ENCODE results near the gene CSF2.
A peak's percentile ranks its signal among the peaks of the same experiment; 100 is the strongest.

CSF2 gene

DNA sequence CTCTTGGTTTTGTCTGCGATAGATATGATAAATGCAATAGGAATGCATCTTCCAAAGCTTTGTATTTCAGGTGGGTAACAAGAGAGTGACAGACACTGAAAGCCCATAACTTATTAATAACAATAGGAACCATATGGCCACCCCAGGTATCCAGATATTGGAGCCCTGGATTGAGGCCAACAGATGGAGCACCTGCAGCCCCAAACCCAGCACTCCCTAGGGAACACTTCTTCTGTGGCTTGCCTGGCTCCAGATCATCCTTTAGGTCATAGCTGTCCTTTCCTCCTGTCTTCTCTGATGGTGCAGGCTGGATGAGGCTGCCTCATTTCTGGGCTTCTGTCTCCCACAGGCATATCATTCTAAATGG lies 18.2 kb upstream of the CSF2 start:
- DNase-seq, result no peak

DNA sequence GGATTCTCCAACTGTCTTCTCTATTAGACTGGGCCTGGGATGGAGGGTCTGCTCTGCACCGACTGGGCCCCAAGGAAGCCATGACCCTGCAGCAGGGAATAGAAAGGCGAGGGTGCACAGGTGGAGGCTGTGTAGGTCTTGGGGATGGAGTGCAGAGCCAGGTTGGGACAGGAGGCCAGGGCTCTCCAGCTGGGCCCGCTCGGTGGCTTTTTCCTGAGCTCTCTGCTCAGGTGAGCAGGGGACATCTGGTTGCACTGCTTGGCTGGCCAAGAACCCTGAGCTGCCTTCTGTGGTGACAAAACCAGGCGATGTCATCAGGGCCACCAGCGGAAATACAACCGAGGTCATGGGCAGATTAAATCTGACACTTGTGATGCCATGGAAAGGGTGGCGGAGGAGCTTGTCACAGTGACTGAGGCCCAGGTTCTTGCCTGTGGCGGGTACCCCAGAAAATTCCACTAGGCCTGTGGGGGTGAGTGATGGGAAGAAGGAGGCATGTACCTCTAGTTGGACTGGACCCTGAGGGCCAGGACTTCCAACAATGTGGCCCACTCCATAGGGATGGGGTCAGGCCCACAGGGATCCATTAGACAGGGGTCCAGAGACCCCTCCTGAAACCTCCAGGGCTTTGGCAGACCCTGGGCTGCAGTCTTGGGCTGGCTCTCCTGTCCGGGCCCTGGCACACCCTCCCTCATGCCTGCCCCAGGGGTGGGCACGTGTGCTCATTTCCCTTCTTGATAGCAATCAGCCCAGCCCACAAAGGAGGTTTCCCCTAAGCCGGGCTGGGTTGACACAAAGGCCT lies 17.6 kb upstream of the CSF2 start:
- DNase-seq, result no peak

DNA sequence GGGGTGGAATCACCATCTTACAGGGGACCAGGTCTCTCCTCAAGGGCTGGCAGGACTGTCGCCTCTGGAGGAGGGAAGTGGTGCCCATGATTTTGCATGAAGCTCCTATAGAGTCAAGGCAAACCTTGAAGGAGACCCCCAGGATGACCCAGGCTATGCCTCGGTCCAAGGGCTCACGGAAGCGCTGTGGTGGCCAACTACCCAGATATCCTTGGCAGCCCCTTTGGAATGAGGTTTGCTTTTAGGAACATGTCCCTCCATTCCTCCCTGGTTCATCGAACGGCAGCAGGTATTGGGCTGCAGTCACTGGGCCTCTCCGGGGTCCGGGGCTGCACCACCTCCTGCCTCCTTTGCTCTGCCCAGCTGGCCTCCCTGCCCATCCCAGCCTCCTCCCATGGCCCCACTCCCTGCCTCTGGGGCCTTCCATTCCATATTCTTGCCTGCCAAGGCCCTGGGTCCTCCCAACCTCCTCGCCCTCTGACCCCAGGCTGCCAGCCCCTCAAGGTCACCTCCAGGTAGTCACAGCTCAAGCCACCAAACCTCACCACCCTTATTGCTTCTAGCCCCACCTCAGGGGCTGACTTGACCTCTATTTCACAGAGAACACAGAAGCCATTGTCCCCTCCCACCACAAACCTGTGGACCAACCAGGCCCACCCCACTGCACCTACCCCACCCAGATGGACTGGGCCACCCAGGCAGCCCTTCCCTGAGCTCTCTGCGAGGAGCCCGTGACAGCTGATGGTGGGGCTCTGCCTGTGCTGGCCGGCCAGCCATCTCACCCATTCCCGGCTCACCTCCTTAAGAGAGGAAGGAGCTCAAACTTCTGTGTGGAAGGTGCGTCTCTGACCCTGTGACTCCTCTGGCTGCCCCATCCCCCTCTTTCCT lies 16.7 kb upstream of the CSF2 start:
- no peak for DNase-seq

DNA sequence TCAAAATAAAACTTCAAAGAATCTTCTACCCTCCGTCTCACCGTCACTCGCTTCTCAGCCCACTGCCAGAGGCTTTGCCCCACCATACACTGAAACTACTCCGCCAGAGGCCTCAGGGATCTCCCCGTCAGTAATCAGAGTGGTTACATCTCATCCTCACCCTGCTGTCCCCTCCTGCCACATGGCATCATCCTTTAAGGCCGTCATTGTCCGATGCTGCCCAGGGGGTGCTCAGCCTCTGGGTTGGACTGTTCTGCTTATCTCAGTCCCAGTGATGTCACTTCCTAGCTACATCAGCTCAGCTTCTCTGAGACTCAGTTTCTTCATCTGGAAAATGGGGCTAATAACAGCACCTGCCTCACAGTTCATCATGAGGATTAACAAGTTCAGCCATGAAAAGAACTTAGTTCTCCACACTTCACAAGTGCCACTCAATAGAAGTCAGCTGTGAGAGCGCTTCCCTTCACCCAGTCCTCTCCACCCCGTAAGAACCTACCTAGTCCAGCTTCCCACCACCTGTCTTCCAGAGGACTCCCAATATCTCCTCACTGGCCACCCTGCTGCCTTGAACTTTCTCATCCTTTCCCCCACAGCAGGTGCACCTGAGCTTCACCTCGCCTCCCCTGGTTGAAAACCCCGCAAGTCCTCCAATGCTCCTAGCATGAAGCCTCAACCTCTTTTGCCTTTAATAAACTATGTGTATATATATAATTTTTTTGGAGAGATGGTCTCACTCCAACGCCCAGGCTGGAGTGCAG lies 15.9 kb upstream of the CSF2 start:
- DNase-seq, result no peak

DNA sequence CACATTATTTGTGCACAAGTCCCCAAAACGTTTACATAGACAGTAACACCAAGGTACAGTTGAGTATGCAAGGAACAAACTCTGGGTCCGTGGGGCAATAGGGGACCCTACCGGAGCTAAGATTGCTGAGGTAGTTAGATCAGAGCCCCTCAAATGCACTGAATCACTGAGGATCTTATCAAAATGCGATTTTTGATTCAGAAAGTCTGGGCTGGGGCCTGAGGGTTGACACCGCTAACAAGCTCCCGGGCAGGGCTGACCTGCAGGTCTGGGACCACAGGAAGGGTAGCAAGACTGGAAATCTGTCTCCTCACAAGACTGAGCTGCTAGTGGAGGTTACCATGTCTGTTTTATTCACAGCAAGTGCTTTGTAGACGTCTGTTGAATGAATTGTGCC lies 14.9 kb upstream of the CSF2 start:
- DNase-seq, result no peak

DNA sequence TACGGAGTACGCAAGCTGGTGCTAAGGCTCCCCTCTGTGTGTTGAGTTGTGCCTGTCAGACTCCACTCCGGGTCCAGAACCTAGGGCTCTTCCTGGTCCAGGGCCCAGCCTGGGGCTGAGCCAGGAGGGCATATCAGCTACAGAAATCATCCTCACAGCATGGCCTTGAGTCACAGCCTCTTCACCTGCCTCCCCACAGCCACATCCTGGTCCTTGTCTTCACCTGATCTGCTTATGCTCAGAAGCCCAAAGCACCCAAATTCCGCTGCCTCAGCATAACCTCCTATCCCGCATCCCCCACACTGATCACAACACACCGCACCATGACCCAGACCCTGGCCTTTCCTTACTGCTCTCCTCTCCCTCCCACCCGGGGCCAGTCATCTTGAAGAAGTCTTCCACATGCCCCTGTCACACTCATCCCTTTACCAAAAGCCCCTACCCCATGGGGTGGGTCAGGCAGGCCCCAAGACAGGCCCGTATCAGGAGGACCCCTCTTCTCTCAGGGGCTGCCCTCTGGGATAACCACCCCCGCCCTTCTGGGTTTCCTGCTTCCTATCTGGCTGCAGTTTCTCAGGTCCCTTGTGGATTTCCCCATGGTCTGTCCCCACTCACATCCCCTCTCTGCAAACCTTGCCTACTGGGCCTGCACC lies 14.4 kb upstream of the CSF2 start:
- DNase-seq, result no peak

DNA sequence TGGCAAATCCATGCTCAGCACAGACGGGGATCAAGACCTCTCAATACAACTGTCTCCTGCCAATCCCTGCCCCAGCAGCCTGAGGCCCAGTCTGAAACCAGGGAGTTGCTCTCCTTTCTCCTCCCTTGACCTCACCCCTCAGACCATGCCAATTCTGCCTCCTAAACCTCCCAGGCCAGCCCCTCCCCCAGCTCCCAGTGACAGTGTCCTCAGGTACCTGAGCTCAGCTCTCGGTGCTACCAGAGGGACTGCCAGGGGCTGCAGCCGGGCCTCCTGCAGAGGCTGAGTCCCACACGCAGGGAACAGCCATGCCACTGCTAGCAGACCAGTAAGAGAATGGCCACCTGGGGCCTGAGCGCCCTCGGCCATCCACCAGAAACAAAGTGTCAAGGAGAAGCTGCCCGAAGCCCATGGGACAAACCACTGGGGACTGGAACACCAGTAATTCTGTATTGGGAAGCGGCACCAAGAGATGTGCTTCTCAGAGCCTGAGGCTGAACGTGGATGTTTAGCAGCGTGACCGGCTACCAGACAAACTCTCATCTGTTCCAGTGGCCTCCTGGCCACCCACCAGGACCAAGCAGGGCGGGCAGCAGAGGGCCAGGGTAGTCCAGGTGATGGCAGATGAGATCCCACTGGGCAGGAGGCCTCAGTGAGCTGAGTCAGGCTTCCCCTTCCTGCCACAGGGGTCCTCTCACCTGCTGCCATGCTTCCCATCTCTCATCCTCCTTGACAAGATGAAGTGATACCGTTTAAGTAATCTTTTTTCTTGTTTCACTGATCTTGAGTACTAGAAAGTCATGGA lies 13.7 kb upstream of the CSF2 start:
- no peak for DNase-seq

DNA sequence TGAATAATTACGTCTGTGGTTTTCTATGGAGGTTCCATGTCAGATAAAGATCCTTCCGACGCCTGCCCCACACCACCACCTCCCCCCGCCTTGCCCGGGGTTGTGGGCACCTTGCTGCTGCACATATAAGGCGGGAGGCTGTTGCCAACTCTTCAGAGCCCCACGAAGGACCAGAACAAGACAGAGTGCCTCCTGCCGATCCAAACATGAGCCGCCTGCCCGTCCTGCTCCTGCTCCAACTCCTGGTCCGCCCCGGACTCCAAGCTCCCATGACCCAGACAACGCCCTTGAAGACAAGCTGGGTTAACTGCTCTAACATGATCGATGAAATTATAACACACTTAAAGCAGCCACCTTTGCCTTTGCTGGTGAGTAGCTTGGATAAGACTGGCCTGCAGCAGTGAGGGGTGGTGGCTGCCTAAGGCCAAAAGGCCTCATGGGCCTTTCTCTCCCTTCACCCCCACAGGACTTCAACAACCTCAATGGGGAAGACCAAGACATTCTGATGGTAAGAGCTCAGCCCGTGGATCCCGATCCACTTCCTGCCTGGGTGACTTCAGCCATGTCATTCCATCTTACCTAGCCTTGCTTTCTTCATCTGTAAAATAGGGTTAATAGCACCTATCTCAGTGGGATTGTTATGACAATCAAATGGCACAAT lies 13.0 kb upstream of the CSF2 start, which contains the start of gene IL3:
IL3 (plus strand) TSS at position 155 of the 661 bp plus-strand sequence; CDS start at position 207, 52 bp downstream.
- no peak for DNase-seq

DNA sequence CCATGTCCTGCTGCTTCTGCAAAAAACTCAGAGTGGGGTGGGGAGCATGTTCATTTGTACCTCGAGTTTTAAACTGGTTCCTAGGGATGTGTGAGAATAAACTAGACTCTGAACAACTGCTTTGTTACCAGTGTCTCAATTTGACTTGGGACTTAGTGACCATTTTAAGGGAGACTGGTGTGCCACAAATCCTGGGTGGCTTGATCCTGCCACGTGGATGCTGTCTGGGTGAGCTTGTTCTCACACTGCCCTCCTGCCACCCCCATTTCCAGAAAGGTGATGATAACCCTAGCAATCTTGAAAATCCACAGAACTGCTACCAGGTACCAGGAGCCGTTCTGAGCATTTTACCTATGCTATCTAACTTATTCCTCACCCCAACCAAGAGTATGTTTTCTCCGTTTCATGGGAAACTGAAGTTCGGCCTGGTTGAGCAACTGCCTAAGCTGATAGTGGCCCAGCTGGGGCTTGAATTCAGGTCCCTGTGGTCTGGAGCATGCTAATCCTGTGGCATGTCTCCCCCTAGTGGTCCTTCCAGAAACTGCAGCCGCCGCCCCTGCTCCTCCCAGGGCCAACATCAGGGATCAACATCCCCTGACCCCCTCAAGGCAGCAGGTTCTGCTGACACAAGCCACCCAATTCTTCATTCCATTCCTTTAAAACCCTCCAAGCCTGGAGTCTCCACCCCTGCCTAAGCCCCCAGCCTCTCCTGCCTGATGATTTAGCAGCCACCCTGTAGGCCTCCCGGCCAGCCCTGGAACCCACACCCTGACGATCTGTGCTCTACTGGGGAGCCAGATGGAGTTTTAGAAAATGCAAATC lies 10.3 kb upstream of the CSF2 start:
- DNase-seq, result peak; percentile 18

DNA sequence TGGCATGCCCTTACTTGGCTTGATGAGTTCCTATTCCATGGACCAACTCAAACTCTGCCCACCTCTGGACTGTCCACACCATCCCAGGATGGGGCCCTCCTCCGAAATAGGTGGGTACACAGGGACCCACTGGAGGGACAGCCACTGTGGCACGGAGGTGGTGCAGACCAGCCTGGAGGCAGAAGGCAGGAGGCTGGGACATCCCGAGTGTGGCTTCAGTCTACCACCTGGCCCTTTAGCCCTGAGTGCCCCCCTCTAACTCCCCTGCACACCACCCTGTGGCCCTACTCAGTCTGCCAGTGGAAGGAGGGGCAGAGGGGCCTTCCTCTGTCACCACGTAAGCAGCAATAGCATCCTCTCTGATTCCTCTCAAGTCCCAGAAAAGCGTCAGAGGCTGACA lies 9.4 kb upstream of the CSF2 start:
- no peak for DNase-seq

DNA sequence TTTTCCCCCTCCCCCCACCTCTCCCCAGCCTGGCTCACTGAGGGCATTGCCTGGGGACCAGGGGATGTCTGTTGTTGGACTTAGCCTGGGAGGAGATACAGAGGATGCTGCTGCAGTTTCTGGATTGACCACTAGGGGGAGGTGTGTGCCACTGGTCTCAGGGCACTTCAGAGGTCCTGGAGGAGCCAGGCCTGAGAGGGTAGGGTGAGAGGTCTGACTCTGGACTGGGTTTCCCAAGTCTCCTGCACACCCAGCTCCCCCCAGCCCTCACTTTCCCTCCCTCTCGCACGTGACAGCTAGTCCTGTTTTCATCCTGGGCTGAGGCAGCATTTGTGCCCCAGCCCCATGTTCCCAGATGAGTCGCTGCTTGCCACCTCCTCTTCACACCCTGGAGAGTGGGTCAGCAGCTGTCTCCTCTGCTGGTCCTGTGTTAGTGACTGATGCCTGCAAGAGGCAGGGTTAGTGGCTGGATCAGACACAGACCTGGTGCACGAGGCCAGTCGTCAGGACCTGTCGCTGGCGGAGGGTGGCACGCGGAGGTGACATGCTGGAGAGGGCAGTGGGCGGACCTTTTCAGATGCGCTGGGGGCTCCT lies 8.8 kb upstream of the CSF2 start:
- peak; percentile 35 for DNase-seq

DNA sequence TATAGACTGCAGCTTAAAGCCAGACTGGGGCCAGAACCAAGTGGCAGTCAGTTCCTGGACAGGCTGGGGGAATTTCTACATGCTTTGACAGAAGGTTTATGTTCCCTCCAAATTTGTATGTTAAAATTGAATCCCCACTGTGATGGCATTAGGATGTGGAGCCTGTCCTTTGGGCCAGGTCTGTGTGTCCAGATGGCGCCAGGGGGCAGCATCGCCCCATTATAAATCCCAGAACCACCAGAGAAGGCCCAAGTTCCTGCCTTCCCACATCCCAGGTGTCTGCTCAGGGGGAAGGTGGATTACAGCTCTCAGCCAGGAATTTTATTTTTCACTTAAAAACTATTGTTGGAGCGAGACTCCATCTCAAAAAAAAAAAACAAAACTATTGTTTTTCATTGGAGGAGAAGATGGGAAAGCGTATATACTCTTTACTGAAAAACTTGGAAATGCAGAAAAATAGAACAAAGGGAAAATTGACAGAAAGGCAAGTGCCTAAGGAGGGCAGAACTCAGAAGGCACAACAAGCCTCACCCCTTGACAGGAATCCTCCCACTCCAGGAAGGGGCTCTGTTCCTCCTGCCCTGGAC lies 8.1 kb upstream of the CSF2 start:
- peak; percentile 46 for DNase-seq

DNA sequence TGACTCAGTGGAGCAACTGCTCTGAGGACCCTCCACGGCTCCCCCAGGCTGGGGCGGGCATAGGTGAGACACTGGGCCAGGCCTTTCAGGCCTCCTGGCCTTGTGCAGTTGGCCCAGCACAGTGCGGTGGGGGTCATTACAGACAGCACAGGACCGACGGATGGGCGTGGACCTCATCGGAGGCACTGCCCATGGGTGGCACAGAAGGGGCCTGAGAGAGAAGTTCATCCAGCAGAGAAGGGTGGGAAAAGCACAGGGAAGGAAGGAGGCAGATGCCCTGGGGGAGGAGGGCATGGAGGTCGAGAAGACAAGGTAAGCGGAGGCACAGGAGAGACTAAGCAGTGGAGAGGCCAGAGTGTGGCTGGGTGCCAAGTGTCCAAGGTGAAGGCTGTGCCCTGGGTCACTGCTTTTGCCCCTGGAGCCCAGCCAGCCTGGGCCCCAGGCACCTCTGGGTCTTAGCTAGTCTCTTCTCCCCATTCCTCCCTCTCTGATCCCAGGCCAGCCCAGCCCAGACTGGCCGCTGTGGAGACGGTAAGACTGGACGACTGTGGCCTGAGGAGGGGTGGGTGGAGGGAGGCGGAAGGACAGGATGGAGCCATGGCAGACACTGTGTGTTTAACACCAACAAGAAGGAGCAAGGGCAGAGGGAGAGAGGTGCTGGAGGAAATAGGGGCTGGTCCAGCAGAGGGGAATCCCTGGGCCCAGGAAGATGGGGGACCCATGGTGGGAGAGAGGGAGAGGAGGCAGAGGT lies 7.5 kb upstream of the CSF2 start:
- no peak for DNase-seq

DNA sequence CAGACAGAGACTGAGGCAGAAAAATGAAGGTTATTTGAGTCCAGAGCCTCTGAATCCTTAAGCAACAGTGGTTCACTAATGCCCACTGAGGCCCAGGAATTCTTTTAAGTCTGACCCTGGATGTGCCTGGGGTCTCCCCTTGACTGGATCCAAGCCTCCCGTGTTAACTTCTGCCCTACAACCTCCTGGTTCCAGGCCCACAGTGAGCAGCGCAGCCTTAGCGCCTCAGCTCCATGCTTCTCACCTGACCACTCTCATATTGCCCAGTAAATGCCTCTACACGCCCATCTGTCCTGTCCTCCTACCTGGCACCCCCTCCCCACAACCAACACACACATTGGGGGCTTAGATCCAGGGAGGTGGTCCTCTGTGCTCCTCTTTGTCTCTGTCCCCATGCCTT lies 6.7 kb upstream of the CSF2 start:
- DNase-seq, result no peak

DNA sequence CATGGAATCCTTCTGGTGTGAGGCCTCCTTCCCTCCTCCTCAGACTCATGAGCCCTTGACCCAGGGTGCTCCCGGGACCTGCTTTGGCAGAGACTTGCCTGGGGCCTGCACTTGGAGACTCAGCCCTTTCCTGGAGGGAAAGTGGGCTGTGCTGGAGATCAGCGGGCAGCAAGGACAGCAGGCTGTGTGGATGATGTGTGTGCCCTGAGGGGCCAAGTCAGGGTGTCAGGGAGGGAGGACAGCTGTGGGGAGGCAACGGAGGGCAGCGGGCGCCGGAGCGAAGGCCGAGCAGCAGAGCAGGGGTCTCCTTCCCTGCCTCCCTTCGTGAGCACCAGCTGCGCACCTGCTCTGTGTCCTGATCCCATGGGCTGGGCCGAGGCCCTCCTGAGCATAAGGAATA lies 6.1 kb upstream of the CSF2 start:
- no peak for DNase-seq

DNA sequence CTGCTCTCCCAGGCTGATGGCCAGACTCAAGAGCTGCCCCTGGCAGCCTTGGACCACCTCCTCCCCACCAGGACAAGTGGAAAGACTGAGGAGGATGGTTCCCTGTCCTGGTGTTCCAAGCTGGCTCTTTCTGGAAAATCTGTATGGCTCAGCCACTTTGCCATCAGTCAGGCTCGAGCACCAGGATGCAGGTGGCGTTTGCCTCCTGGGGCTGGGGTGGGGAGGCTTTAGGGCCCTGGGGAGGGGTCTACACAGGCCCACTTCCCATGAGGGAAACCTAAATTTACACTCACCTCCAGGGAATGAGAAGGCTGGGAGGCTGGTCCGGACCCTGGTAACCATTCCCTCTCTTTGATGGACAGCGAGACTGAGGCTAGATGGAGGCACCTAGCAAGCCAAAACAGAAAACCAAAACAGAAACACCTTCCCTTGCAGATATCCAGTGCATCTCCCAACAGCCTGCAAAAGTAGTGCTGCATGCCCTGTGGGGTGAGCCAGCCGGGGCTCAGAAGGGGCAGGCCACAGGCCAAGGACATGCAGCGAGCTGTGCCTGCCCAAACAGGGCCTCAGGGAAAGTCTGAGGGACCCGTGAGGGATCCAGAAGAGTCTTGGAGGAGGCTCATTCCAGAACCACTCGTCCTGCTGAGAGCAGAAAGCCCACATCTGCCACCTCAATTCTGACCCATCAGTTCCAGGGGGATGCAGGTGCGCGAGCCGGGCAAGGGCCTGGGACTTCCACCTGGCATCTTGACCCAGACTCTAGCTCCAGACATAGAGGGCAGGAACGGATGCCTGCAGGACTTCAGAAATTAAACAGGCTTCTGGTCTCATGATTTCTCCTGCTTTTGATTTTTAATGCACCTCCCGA lies 5.4 kb upstream of the CSF2 start:
- no peak for DNase-seq

DNA sequence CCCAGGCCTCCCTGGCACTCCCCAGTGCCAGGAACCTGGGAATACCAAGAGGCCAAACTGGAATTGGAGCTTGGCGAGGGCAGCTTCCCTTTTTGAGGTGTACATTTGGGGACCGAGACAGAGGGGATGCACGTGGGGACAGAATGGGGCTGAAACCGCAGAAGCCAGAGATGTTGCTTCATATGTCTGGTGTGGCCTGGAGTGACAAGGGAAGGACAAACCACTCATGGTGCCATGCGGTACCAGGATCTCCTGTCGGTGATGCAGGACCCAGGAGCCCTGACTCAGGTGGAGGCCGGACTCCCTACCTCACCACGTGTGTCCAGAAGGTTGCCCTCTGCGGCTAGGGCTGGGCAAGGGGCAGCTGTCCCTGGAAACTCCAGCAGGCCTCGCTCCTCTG lies 4.0 kb upstream of the CSF2 start:
- DNase-seq, result no peak

DNA sequence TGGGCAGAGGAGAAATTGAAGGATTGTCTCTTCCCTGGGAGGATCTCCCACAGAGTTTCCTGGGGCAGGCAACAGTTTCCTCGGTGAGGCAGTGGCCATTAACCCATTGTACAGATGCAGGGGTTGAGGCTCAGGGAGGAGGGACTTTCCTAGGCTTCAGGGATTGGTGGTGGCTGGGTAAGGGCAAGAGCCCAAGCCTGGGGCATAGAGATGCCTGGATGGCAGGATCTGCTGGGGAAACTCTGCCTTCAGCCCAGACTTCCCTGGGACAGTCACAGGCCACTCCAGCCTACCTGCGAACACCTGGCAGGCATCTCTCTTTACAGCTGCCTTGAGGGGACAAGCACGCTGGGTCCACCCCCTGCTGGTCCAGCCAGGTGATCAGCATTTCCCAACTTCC lies 3.6 kb upstream of the CSF2 start:
- DNase-seq, result no peak
